ENCODE measurements around the gene KLHL35.
"Not testable (repeated sequence)": the region's sequence is repeated elsewhere in the genome, so short reads cannot be mapped to it uniquely, and the experiment has no call there.

KLHL35 gene

DNA sequence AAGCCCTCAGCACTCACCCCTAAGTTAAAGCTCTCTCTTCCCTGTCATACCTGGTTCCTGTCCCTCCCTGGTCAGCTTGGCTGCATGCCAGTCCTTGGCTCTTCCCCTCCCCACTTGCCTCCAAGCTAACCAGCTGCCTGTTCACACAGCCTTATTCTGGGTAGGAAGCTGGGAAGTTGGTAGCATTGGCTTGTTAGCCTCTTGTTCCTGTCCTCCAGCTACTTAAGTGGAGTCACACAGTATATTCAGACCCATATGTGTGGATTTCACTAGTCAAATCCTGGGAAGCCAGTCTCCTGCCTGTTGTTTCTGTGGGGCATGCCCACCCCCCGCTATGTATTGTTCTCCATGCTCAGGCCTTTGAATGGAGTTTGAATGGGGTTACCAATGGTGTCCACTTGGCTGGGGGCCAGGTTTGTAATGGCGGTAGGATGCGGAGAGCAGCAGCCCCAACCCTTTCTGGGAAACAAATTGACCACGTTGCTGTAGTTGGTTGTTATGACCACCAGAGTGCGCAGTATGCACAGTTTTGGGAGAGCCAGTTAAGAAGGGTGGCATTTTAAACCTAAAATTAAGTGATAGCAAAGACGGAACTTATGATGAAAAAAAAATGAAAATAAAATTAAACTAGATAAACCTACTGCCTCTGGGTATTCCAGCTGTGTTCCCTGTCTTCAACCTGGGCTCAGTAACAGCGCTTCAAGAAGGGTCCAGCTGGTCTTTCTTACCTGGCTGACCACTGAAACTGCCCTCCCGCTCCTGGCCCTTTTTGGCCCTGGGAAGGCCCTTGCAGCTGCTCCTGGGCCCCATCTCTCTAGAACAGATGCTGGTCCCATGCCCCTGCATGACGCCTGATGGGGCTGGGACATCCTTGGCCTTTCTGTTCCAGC is 44.4 kb downstream of the KLHL35 start:
- DNase-seq, result peak; percentile 78 to 83

GRCh38 chr11:75387736-75388294 is 45.2 kb downstream of the KLHL35 start:
- DNase-seq, result no peak

- no peak for DNase-seq
These were observed 45.9 kb downstream of the KLHL35 start for GRCh38 chr11:75386942-75387630.

GRCh38 chr11:75384438-75385080 is 48.4 kb downstream of the KLHL35 start:
- DNase-seq, result peak; percentile 15 to 75

DNA sequence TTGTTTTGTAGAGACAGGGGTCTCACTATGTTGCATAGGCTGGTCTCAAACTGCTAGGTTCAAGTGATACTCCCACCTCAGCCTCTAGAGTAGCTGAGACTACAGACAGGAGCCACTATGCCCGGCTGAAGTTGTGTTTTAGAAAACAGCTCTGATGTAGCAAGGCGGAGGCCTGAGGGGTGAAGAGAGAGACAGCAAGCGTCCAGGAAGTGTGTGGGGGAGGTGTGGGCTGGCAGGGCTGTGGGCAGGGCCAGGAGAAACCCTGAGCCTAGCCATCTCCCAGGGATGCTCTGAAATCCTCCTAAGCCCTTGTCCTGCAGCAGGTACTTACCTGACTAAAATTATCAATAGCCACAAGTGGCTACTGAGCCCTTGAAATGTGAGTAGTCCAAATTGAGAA is 49.8 kb downstream of the KLHL35 start:
- DNase-seq, result no peak

DNA sequence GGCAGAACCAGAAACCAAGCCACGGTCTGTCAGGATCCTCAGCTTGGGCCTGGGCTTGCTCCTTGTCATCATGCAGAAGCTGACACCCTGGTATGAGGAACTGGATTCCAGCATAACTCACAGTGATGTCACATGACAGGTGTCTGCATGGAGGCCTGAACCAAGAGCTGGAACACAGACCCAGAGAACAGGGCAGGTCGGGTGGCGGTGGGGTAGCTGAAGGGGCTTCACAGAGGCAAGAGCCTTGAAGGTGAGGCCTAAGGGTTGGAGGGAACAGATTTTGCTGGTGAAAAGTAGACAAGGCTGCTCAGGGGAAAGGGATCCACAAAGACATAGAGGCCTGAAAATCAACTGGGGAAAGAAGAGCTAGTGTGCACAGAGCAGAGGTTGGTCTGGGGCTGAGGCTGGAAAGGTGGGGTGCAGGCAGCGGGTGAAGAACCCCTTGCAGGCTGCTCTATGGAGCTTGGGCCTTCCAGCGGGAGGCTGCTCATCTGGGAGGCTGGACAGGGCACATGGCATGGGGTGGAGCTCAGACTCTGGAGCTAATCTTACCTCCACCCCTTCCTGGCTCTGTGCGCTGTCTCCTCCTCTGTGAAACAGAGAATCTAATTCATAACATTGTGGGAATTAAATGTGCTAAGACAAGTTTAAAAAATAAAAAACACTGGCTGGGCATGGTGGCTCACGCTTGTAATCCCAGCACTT is 52.1 kb downstream of the KLHL35 start:
- no peak for DNase-seq

DNA sequence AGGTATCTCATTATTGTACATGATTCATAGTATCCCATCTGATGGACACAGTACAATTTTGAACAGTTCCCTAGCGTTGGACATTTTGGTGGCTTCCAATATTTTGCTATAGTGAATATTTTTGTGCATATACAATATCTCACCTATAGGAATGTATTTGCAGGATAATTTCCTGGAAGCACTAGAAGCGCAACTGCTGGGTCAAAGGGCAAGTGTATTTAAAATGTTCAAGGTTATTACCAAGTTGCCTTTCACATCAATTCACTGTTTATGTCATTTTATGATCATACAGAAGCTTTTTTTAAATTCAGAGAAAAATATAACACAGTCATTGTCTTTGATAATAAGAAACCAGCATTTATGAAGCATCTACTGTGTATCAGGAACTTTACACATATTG is 52.8 kb downstream of the KLHL35 start:
- no peak for DNase-seq

GRCh38 chr11:75378776-75379175 is 54.2 kb downstream of the KLHL35 start:
- DNase-seq, result not testable (repeated sequence)

DNA sequence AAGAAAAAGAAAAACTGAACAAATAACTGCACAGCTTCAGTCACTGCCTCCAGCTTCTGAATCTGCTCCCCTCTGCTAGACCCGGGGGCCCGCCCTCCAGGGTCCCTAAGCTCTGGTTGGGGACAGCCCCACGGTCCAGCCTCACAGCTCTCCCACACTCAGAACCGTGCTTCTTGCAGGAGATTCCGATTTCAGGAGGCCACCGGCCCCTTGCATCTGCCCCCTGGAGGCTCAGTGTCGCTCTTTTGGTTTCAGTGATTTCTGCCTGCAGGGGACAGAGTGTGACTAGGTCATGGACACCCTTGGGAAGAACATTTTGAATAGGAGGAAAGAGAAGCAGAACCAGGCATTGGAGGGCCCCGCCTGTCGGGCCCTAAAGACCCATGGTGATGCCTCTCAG is 56.8 kb downstream of the KLHL35 start:
- no peak for DNase-seq

- DNase-seq, result no peak
These were observed 57.4 kb downstream of the KLHL35 start for GRCh38 chr11:75375626-75376025.

GRCh38 chr11:75374646-75375045 is 58.4 kb downstream of the KLHL35 start:
- DNase-seq, result no peak

GRCh38 chr11:75373201-75373600 is 59.8 kb downstream of the KLHL35 start:
- DNase-seq, result no peak
